Measurements from ENCODE around the gene NMT1. TPM values are rescaled to one million over a fixed set of nuclear protein-coding genes. Genes with fewer than 3 reads are reported as not detected.

NMT1 gene
- total RNA-seq, 1 donor from 2014 or later: 97.9 TPM

DNA sequence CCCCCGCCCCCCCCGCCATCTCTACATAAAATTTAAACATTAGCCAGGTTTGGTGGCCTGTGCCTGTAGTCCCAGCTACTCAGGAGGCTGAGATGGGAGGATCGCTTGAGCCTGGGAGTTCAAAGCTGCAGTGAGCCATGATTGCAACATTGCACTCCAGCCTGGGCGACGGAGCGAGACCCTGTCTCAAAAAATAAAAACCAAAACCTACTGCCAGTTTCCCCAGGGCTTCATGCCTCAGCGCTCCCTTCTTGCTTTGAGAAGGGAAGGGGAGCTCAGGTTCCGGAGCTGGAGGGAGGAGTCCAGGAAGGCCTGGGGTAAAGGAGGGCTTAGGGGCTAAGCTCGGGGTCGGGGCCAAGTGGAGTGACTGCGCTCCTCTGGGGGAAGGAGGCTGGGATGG, 50.7 kb downstream of the NMT1 start:
- no peak for DNase-seq (ENCODE audit: extremely low spot score, unreplicated experiment)
- Mint-ChIP-seq H3K9me3 (ENCODE audit: unreplicated experiment) (no peaks in the 10 kb centered on the region), H3K27me3 (ENCODE audit: unreplicated experiment) (no peaks in the 10 kb centered on the region), H3K4me3 (ENCODE audit: unreplicated experiment) (no peak overlapping the region), H3K36me3 (ENCODE audit: unreplicated experiment) (peaks cover 9% of the 10 kb centered on the region), H3K4me1 (ENCODE audit: unreplicated experiment) (peaks cover 13% of the 10 kb centered on the region), H3K27ac (ENCODE audit: unreplicated experiment) (no peak overlapping the region)
- no peak for TF ChIP-seq CTCF (IDR thresholded peaks at IDR 0.05)

- TF ChIP-seq CTCF (IDR thresholded peaks at IDR 0.05): no peak
- Mint-ChIP-seq H3K9me3 (ENCODE audit: unreplicated experiment) (no peaks in the 10 kb centered on the region), H3K27ac (ENCODE audit: unreplicated experiment) (no peak overlapping the region), H3K4me3 (ENCODE audit: unreplicated experiment) (no peak overlapping the region), H3K27me3 (ENCODE audit: unreplicated experiment) (no peaks in the 10 kb centered on the region), H3K4me1 (ENCODE audit: unreplicated experiment) (peaks cover 17% of the 10 kb centered on the region), H3K36me3 (ENCODE audit: unreplicated experiment) (peaks cover 14% of the 10 kb centered on the region)
- no peak for DNase-seq (ENCODE audit: extremely low spot score, unreplicated experiment)
These were observed 51.7 kb downstream of the NMT1 start for GRCh38 chr17:45112559-45113423.

- H3K4me3 Mint-ChIP-seq (ENCODE audit: unreplicated experiment): no peak overlapping the region
- no peak overlapping the region for H3K27ac Mint-ChIP-seq (ENCODE audit: unreplicated experiment)
- H3K27me3 Mint-ChIP-seq (ENCODE audit: unreplicated experiment): no peaks in the 10 kb centered on the region
- peaks cover 16% of the 10 kb centered on the region for H3K36me3 Mint-ChIP-seq (ENCODE audit: unreplicated experiment)
- H3K9me3 Mint-ChIP-seq (ENCODE audit: unreplicated experiment): no peaks in the 10 kb centered on the region
- no peak for DNase-seq (ENCODE audit: extremely low spot score, unreplicated experiment)
- H3K4me1 Mint-ChIP-seq (ENCODE audit: unreplicated experiment): peaks cover 17% of the 10 kb centered on the region
- TF ChIP-seq CTCF (IDR thresholded peaks at IDR 0.05): no peak
These were observed 52.3 kb downstream of the NMT1 start for GRCh38 chr17:45113424-45113754.

DNA sequence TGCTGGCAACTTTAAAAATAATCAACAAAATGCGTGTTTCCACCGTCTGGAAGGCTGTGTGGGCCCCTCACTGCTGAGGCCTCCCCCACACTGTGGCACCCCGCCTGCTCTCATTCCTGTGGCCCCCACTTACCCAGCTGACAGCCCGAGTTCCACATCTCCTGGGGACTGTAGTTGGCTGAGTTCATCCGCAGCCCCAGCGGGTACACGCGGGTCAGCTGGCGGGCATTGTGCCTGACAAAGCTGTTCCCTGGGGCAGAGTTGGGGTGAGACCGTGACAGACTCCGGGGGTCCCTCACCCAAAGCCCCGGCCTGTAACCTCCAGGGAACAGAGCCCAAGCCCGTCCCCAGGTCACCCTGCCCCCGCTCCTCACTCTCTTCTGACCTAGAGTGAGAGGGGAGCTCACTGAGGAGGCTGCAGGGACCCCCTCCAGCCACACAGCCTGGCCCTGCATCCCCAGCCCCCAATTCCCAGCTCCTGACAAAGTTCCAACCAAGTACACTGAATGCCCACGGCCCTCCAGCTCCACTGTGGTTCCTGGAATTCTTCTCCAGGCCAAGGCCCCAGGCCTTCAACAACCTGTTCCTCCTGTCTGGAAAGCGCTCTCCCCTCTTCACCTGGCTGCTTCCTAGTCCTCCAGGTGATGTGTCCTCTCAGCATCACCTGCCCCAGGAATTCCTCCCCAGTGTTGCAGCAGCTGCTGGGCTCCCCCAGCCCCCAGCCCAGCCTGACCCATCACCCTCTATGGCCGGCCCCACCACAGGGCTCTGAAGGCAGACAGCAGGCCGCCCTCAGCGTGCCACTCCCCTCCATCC, 53.2 kb downstream of the NMT1 start:
- Mint-ChIP-seq H3K27me3 (ENCODE audit: unreplicated experiment) (no peaks in the 10 kb centered on the region), H3K4me1 (ENCODE audit: unreplicated experiment) (peaks cover 17% of the 10 kb centered on the region), H3K27ac (ENCODE audit: unreplicated experiment) (no peak overlapping the region), H3K36me3 (ENCODE audit: unreplicated experiment) (peaks cover 20% of the 10 kb centered on the region), H3K4me3 (ENCODE audit: unreplicated experiment) (no peak overlapping the region), H3K9me3 (ENCODE audit: unreplicated experiment) (no peaks in the 10 kb centered on the region)
- no peak for DNase-seq (ENCODE audit: extremely low spot score, unreplicated experiment)
- no peak for TF ChIP-seq CTCF (IDR thresholded peaks at IDR 0.05)

DNA sequence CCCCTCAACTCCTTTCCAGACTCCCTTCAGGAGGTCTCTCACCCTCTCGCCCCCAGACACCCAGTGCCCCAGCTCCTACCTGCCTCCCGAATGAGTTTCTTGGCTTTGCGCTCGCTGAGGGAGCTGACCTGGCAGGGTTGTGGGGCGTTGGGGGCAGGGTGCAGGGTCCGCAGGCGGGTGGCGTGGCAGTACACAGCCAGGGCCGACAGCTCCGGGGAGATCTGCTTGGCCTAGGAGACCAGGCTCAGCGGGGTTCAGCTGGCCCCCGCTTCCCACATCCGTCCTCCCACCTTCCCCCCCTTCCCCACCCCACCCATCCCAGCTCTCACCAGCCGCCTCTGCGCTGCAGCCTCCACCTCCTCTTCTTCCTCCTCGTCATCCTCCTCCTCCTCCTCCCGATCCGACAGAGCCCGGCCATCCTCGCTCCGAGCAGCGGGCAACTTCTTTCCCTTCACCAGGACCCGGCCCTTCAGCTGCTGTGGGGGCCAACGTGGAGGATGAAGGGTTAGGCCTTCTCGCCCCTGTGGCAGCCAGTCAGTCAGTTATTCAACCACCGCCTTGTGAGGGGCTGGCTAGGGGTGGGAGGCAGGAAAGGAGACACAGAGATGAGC, 54.0 kb downstream of the NMT1 start:
- no peak for TF ChIP-seq CTCF (IDR thresholded peaks at IDR 0.05)
- no peak overlapping the region for H3K4me3 Mint-ChIP-seq (ENCODE audit: unreplicated experiment)

More for the DNA sequence above, 54.0 kb downstream of the NMT1 start:
- Mint-ChIP-seq H3K9me3 (ENCODE audit: unreplicated experiment) (no peaks in the 10 kb centered on the region), H3K36me3 (ENCODE audit: unreplicated experiment) (peaks cover 20% of the 10 kb centered on the region), H3K4me1 (ENCODE audit: unreplicated experiment) (peaks cover 22% of the 10 kb centered on the region), H3K27me3 (ENCODE audit: unreplicated experiment) (no peaks in the 10 kb centered on the region), H3K27ac (ENCODE audit: unreplicated experiment) (no peak overlapping the region)
- DNase-seq (ENCODE audit: extremely low spot score, unreplicated experiment): no peak
